ENCODE measurements around the gene HBM. TPM values are rescaled to one million over a fixed set of nuclear protein-coding genes. Genes with fewer than 3 reads are reported as not detected.
"Not testable (repeated sequence)": the region's sequence is repeated elsewhere in the genome, so short reads cannot be mapped to it uniquely, and the experiment has no call there.

The HBM gene
- total RNA-seq, 1 experiment from 2014 or later: not detected

DNA sequence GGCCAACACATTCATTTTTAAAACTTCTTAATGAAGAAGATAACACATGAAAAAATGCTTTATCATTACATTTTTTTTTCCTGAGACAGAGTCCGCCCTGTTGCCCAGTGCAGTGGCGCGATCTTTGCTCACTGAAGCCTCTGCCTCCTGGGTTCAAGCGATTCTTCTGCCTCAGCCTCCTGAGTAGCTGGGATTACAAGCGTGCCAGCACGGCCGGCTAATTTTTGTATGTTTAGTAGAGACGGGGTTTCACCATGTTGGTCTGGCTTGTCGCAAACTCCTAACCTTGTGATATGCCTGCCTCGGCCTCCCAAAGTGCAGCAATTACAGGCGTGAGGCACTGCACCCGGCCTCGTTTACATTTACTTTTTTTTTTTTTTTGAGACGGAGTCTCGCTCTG, 27.7 kb downstream of the HBM start:
- Histone ChIP-seq H3K9me3 (replicated peaks) (no peaks in the 10 kb centered on the region), H3K4me3 (no peak overlapping the region), H3K36me3 (peaks cover 96% of the 10 kb centered on the region), H3K4me1 (replicated peaks) (no peaks in the 10 kb centered on the region), H3K27me3 (replicated peaks) (no peaks in the 10 kb centered on the region), H3K27ac (no peak overlapping the region)
- no peak for DNase-seq (ENCODE audit: low read depth in 1 of 2, low spot score in 2 of 2)

- DNase-seq (ENCODE audit: low read depth in 1 of 2, low spot score in 2 of 2): no peak
- Histone ChIP-seq H3K9me3 (replicated peaks) (no peaks in the 10 kb centered on the region), H3K27me3 (replicated peaks) (no peaks in the 10 kb centered on the region), H3K4me3 (no peak overlapping the region), H3K36me3 (peaks cover 96% of the 10 kb centered on the region), H3K27ac (no peak overlapping the region), H3K4me1 (replicated peaks) (no peaks in the 10 kb centered on the region)
Measured at GRCh38 chr16:194516-194915, 28.7 kb downstream of the HBM start.

DNA sequence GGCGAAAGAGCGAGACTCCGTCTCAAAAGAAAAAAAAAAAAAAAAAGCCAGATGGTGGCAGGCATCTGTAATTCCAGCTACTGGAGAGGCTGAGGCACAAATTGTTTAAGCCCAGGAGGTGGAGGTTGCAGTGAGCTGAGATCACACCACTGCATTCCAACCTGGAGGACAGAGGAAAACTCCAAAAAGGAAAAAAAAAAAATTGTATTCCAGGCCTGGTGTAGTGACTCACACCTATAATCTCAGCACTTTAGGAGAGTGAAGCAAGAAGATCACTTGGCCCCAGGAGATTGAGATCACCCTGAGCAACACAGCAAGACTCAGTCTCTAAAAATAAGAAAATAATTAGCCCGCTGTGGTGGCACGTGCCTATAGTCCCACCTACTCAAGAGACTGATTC, 34.6 kb downstream of the HBM start:
- DNase-seq (ENCODE audit: low read depth in 1 of 2, low spot score in 2 of 2): no peak
- no peaks in the 10 kb centered on the region for H3K4me1 ChIP-seq (replicated peaks)
- H3K36me3 ChIP-seq: peaks cover 80% of the 10 kb centered on the region
- no peaks in the 10 kb centered on the region for H3K27me3 ChIP-seq (replicated peaks)
- no peaks in the 10 kb centered on the region for H3K9me3 ChIP-seq (replicated peaks)
- H3K4me3 ChIP-seq: no peak overlapping the region
- no peak overlapping the region for H3K27ac ChIP-seq

GRCh38 chr16:203246-203645, 37.5 kb downstream of the HBM start:
- Histone ChIP-seq H3K4me3 (no peak overlapping the region), H3K27ac (no peak overlapping the region), H3K27me3 (replicated peaks) (no peaks in the 10 kb centered on the region), H3K9me3 (replicated peaks) (no peaks in the 10 kb centered on the region), H3K36me3 (peaks cover 83% of the 10 kb centered on the region), H3K4me1 (replicated peaks) (no peaks in the 10 kb centered on the region)
- DNase-seq (ENCODE audit: low read depth in 1 of 2, low spot score in 2 of 2): no peak

GRCh38 chr16:204046-204445, 38.3 kb downstream of the HBM start:
- DNase-seq (ENCODE audit: low read depth in 1 of 2, low spot score in 2 of 2); H3K4me1 ChIP-seq (replicated peaks); H3K27ac ChIP-seq; H3K27me3 ChIP-seq (replicated peaks); H3K4me3 ChIP-seq; H3K9me3 ChIP-seq (replicated peaks): not testable (repeated sequence)
- H3K36me3 ChIP-seq: peaks cover 83% of the 10 kb centered on the region

DNA sequence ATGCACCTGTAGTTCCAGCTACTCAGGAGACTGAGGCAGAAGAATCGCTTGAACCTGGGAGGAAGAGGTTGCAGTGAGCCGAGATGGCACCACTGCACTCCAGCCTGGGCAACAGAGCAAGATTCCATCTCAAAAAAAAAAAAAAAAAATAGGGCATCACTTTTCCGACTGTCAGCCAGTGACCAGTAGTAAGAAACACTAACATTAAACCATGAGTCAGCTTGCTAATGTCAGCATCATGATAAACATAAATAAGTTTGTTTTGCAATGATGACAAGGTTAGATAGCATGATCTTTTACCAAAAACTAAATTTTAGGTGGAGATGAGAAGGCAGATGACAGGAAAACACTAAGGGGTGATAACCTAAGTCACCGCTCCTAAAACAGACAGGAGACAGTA, 43.6 kb downstream of the HBM start:
- H3K27me3 ChIP-seq (replicated peaks); DNase-seq (ENCODE audit: low read depth in 1 of 2, low spot score in 2 of 2); H3K27ac ChIP-seq; H3K9me3 ChIP-seq (replicated peaks); H3K4me3 ChIP-seq; H3K4me1 ChIP-seq (replicated peaks): not testable (repeated sequence)
- H3K36me3 ChIP-seq: peaks cover 90% of the 10 kb centered on the region

- not testable (repeated sequence) for H3K4me1 ChIP-seq (replicated peaks); H3K27ac ChIP-seq; H3K9me3 ChIP-seq (replicated peaks); H3K27me3 ChIP-seq (replicated peaks); DNase-seq (ENCODE audit: low read depth in 1 of 2, low spot score in 2 of 2); H3K4me3 ChIP-seq
- peaks cover 87% of the 10 kb centered on the region for H3K36me3 ChIP-seq
Measured at GRCh38 chr16:211631-212180, 45.9 kb downstream of the HBM start.

DNA sequence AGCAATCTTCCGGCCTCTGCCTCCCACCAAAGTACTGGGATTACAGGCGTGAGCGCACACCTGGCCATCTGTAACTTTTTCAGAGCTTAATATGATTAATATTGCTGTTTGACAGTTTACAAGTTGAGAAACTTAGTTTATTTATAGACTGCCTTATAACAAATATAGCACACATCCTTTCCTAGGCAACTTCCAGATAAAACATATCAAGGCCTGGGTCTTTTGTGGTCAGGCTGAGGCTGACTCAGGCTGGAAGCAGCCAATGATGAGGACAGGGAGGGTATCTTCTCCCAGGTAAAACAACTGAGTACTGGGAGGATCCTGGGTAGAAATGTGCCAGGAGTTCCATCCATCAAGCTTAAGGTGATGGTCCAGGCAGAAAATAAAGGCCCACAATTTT, 47.2 kb downstream of the HBM start:
- Histone ChIP-seq H3K9me3 (replicated peaks) (no peaks in the 10 kb centered on the region), H3K36me3 (peaks cover 88% of the 10 kb centered on the region), H3K4me1 (replicated peaks) (no peaks in the 10 kb centered on the region), H3K27ac (no peak overlapping the region), H3K4me3 (no peak overlapping the region), H3K27me3 (replicated peaks) (no peaks in the 10 kb centered on the region)
- no peak for DNase-seq (ENCODE audit: low read depth in 1 of 2, low spot score in 2 of 2)

Other genes starting within 250 kb of the HBM start
- 10.1 and 20.8 TPM in 2 replicates for gene POLR3K, start 112.4 kb upstream of the HBM start, total RNA-seq (2014; rRNA removed; shearing (Covaris generic))
- 30.2 and 37.0 TPM in 2 replicates for gene SNRNP25, start 112.2 kb upstream of the HBM start, total RNA-seq (2014; rRNA removed; shearing (Covaris generic))
- gene RHBDF1, start 93.3 kb upstream of the HBM start, total RNA-seq (2014; rRNA removed; shearing (Covaris generic)): 21.4 and 23.4 TPM in 2 replicates
- 102 and 173 TPM in 2 replicates for gene MPG, start 87.8 kb upstream of the HBM start, total RNA-seq (2014; rRNA removed; shearing (Covaris generic))
- gene NPRL3, start 27.3 kb upstream of the HBM start, total RNA-seq (2014; rRNA removed; shearing (Covaris generic)): 7.5 and 11.2 TPM in 2 replicates
- gene HBZ, start 13.3 kb upstream of the HBM start, total RNA-seq (2014; rRNA removed; shearing (Covaris generic)): not detected in 2 replicates
- not detected in 2 replicates for gene HBA2, start 6.9 kb downstream of the HBM start, total RNA-seq (2014; rRNA removed; shearing (Covaris generic))
- not detected in 2 replicates for gene HBA1, start 10.7 kb downstream of the HBM start, total RNA-seq (2014; rRNA removed; shearing (Covaris generic))
- gene HBQ1, start 14.5 kb downstream of the HBM start, total RNA-seq (2014; rRNA removed; shearing (Covaris generic)): not detected in 2 replicates
- 47.1 and 53.3 TPM in 2 replicates for gene LUC7L, start 63.5 kb downstream of the HBM start, total RNA-seq (2014; rRNA removed; shearing (Covaris generic))
- gene FAM234A, start 68.8 kb downstream of the HBM start, total RNA-seq (2014; rRNA removed; shearing (Covaris generic)): 99.5 and 102 TPM in 2 replicates
- gene RGS11, start 110.0 kb downstream of the HBM start, total RNA-seq (2014; rRNA removed; shearing (Covaris generic)): not detected in 2 replicates
- gene ARHGDIG, start 114.6 kb downstream of the HBM start, total RNA-seq (2014; rRNA removed; shearing (Covaris generic)): not detected in 2 replicates
- not detected in 2 replicates for gene PDIA2, start 117.2 kb downstream of the HBM start, total RNA-seq (2014; rRNA removed; shearing (Covaris generic))
- gene AXIN1, start 186.7 kb downstream of the HBM start, total RNA-seq (2014; rRNA removed; shearing (Covaris generic)): 18.5 and 26.4 TPM in 2 replicates
- gene MRPL28, start 204.6 kb downstream of the HBM start, total RNA-seq (2014; rRNA removed; shearing (Covaris generic)): 150 and 154 TPM in 2 replicates
- 34.9 and 39.7 TPM in 2 replicates for gene PGAP6, start 216.0 kb downstream of the HBM start, total RNA-seq (2014; rRNA removed; shearing (Covaris generic))
- gene NME4, start 231.2 kb downstream of the HBM start, total RNA-seq (2014; rRNA removed; shearing (Covaris generic)): 62.7 and 82.9 TPM in 2 replicates
- 0.69 and 5.8 TPM in 2 replicates for gene DECR2, start 235.9 kb downstream of the HBM start, total RNA-seq (2014; rRNA removed; shearing (Covaris generic))